Measurements from ENCODE around the gene CYP27A1.

CYP27A1 gene

DNA sequence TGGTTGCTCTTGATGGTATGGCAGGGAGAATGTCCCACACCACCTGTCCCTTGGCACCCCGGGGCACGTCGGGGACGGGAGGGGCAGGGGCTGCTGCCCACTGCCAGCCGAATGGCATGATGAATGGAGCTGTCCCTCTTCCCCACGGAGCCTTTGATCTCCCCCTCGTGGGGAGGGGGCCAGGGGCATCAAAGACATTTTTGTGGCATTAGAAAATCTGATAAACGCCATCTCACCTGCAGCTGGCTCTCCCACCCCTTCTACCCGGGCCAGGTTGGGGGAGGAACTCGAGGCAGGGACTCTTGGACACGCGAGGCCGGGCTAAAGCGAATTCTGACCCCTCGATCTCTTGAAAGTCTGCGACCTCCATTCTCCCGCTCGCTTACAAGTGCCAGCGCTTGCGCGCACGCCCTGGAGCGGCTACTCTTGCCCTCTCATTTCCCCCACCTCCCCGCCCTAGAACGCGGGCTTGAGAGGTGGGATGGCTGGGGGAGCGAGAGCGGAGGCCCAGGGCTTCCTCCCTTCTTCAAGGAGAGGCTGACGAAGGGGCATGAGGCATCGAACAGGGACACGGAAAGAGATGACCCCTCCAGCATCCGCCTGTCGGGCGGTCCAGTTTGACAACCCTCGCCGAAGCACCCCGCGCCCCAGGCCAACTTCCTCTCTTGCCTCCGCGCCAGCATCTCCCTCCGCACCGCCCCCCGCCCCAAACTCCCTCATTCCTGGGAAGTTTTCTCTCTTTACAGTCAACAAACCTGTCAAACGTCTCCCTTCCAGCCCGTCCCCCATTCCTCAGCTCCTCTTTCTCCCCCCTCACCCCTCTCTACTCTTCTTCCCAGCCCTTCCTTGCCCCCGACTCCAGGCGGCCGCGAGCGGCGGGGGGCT is 77.0 kb downstream of the CYP27A1 start:
- no peak for DNase-seq (ENCODE audit: low read depth in 2 of 2)

DNA sequence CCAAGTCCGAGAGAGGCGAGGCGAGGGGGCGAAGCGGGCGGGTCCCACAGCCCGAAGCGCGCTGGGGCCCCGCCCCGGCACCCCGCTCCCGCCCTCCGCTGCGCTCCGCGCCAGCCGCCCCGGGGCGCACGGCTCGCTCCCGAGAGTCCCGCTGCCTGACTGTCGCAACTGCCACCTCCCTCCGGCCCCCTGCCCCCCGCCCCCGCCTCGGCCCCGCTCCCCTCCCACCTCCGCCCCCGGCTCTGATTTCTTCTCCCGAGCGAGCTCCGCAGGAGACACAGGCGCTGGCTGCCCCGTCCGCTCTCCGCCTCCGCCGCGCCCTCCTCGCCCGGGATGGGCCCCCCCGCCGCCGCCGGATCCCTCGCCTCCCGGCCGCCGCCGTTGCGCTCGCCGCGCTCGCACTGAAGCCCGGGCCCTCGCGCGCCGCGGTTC is 77.6 kb downstream of the CYP27A1 start, which contains the start of gene WNT6:
WNT6 (plus strand) TSS at position 250 of the 432 bp plus-strand sequence. CDS start 233 bp downstream, outside the sequence.
- no peak for DNase-seq (ENCODE audit: low read depth in 2 of 2)

DNA sequence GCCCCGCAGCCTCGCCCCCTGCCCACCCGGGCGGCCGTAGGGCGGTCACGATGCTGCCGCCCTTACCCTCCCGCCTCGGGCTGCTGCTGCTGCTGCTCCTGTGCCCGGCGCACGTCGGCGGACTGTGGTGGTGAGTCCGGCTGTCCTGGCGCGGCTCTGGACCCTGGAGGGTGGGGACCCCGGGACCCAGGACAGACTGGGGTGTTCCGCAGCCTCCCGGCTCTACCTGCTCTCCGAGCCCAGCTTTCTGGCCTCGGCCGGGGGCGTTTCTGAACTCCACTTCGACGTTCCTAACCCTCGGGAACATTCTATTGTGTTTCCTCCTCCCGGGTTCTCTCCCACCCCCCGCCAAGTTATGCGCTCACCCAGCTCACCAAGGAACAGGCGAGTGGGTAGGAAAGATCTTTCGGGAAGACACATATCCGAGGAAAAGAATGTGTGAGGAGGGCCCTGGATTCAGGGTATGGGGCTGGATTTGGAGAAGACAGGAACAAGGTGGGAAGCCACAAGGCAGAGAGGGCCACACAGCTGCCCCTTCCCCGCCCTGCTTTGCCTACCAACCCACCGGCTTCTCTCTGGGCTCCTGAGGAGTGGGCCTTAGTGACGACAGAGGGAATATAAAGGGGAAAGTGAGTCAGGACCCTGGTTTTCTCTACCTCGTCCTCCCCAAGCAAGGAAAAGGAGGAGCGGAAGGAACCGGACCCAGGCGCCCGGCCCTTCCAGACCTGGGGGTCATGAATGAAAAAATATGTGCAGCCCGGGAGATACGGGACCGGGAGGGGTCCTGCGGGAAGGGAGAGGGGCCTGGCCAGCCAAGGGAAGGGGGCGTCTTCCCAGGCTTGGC is 78.3 kb downstream of the CYP27A1 start:
- DNase-seq (ENCODE audit: low read depth in 2 of 2), result no peak

DNA sequence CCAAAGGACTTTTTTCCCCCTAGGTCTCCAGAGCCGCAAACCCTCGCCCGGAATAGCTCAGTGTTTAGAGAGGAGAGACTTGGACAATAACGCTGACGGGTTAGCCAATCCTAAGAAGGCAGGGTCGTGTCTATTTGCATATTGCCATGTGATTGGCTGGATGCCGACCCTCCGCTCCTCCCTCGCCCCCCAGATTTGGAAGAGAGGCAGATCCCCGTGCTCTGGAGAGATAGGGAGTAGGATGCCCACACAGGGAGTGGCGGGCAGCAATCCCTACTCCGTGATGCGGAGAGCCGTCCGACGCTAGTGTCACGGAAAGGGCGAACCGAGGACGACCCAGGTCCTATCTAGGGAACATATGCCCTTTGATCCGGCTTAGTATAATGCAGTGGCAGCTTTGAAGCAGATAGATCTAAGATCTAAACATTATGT is 79.0 kb downstream of the CYP27A1 start:
- DNase-seq (ENCODE audit: low read depth in 2 of 2), result no peak

DNA sequence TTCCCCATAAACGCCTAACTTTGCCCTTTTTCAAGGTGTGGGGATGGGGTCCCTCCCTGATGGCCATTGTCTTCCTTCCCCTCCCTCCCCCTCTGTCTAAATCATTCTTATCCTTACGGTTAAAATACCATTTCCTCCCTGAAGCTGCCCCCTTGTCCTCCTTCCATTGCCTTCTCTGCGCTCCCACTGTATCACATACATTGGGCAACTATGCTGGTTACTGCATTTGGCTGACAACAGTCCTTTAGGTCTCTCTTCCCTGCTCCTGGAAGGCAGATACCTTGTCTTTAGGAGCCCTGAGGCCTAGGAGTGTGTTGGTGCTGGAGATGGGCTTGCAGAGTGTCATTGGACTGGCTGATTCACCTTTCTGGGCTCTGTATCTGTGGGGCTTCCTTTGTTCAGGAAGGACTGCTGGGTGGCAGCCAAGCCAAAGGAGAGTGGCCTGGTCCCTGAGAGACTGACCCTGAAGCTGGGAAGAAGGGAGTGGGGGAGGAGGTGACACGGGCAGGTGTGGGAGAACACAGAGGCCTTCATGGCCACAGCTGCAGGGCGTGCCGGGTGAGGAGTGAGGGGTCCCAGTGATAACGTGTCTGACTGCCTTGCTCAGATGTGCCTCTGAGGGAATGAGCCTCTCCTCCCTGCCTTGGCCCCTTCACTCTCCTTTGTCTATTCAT is 79.8 kb downstream of the CYP27A1 start:
- DNase-seq (ENCODE audit: low read depth in 2 of 2), result no peak

DNA sequence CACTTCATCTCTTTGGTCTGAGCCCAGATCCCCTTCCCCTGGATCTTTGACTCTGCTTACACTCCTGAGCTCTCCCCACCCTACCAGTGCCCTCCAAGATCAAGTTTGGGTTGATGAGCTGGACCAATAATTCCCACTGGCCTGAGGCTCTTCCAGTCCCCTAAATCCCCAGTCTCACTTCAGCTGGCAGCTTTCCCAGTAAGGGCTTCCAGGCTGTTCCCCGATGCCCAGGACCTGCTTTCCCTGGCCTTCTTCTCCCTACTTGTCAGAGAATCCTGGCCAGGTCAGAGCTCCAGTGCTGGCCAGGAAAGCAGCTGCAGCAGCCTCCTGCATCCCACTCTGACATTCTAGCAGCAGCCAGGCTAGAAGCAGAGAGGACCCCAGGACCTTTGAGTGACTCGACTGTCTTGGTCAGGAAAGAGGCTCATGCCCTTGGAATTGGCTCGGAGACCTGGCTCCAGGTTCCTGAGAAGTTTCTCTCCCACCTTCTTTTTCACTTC is 81.1 kb downstream of the CYP27A1 start:
- no peak for DNase-seq (ENCODE audit: low read depth in 2 of 2)
